ENCODE results near the gene TAX1BP3.

The TAX1BP3 gene

DNA sequence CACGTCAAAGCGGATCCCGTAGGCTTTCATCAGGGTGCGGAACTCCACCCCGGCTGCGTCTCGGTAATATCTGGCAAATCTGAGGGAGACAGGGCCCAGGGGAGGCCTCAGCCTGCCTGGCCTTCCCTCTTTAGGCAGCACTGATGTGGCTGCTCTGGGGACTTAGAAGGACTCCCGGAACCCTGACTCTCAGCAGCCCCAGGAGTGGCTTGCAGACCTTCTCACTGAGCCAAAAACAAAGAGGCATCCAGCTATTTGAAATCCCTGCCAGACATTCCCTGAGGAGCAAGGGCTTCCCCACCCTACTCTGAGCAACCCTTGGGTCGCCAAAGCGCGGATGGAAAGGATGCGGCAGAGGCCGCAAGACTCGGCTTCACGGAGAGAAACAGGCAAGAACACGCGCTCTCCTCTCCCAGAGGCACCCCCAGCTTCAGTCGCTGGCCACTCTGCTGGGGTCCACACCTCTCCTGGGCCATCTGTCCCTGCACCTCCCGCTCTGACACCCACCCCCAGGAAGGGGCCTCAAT lies 19.7 kb upstream of the TAX1BP3 start:
- no peak for DNase-seq

- no peak for DNase-seq
These were observed 16.8 kb upstream of the TAX1BP3 start for GRCh38 chr17:3685174-3685573.

GRCh38 chr17:3683054-3683511 lies 14.7 kb upstream of the TAX1BP3 start:
- DNase-seq, result peak; percentile 31

- DNase-seq, result no peak
These were observed 13.7 kb upstream of the TAX1BP3 start for GRCh38 chr17:3682033-3682432.

DNA sequence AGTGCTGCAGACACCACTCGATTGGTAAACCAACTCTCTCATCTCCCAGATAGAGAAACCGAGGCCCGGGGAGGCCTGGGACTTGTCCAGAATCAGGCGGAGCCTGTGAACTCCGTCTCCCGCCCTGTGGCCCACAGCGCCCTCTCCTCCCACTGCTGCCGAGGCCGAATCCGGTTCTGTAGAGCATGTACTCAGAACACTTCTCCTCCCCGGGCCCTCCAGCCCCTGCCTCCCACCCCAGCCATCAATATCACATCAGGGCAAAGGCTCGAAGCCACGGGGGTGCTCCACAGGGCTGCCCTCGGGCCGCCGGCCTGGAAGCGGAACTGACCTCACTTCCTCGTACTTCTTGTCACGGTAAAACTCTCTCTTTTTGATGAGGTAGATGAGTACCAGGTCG lies 13.2 kb upstream of the TAX1BP3 start:
- DNase-seq, result no peak

DNA sequence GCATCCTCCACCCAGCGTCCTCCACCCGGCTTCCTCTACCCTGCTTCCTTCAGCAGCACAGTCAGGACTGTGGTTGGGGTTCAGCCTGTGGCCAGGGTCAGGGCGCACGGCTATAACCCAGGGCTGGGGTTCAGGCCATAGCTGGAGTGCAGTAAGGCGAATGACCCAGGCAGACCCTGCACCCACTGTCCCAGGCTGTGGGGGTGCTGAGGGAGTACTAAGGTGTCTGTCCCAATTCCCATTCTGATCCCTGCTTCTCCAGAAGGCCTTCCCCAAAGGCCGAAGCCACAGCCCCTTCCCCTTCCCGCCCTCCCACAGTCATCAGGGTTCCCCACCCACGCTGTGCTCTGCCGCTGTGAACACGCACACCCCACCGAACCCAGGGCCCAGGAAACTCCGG lies 12.7 kb upstream of the TAX1BP3 start:
- DNase-seq, result no peak

- DNase-seq, result no peak
These were observed 11.3 kb upstream of the TAX1BP3 start for GRCh38 chr17:3679531-3680126.

DNA sequence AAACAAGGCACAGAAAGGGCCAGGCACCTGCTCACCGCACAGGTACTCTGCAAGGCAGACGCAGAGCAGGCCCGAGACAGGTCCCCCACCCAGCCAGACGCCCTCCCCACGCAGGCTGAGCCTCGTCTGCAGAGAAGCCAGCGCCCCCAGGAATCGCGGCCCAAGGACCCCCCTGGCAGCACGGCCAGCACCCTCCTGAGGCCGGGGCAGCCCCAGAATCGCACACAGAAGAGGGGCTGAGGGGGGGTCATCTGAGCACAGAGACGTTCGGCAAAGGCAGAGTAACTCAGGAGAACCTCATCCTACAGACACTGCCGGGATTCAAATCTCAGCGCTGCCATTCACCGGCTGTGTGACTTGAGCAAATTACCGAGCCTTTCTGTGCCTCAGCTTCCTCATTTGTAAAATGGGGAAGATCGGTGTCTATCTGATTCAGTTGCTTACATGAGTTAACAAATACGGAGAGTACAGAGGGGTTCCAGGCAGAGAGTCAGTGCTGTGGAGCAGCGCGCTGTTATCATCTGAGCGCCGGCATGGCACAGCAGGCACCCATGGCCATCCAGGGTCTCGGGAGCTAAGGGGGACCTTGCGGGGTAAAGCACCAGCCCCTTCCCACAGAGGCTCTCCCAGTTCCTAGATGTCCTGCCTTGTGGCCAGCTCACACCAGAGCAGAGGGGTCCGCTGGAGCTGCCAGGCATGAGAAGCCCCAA lies 10.6 kb upstream of the TAX1BP3 start:
- DNase-seq, result no peak

- DNase-seq, result no peak
These were observed 9.9 kb upstream of the TAX1BP3 start for GRCh38 chr17:3678095-3678820.

- no peak for DNase-seq
These were observed 7.5 kb upstream of the TAX1BP3 start for GRCh38 chr17:3675886-3676285.

GRCh38 chr17:3672571-3672970 lies 4.2 kb upstream of the TAX1BP3 start:
- no peak for DNase-seq

GRCh38 chr17:3669548-3669947 lies 1.2 kb upstream of the TAX1BP3 start:
- no peak for DNase-seq

- no peak for DNase-seq
These were observed 638 bp upstream of the TAX1BP3 start for GRCh38 chr17:3669085-3669347.

DNA sequence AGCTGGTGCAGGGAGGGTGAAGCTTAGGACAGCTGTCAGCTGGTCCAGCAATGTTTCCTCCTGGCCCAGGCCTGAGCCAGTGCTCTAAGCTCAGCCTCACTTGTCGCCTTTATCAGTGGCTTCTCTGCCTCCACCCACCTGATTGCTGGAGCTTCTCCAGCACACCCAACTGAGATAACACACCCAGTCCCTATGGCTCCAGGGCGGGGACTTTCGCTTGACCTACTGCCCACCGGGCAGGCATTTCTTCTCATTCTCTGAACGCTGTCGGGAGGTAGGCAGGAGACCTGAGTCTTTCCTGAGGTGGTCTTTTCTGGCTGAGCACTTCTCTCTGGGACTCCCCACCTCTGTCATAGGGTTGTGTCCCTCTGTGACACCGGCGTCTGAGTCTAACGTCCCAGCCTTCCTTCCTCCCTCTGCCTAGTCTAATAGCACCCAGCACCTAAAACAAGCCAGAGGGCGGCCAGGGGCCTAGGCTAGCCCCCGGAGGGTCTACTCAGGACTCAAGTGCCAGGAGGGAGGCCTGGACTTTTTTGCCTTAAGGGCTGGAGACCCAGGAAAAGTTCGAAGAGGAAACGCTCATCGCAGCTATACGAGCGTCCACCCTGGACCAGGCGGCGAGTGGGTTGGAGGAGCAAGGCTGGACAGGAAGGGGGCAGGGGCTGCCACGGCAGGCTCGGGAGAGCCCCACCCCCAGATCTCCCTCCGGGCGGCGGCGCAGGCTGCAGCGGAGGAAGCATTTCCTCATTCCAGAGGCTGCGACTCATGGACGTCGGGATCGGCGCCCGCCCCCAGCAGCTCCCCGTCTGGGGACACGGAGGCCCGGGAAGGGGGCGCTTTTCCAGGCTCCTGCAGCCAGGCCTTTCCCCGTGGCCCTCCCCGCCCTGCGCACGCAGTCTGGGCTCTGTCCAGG lies 756 bp downstream of the TAX1BP3 start:
- no peak for DNase-seq

GRCh38 chr17:3666516-3666915 lies 1.9 kb downstream of the TAX1BP3 start:
- no peak for DNase-seq

DNA sequence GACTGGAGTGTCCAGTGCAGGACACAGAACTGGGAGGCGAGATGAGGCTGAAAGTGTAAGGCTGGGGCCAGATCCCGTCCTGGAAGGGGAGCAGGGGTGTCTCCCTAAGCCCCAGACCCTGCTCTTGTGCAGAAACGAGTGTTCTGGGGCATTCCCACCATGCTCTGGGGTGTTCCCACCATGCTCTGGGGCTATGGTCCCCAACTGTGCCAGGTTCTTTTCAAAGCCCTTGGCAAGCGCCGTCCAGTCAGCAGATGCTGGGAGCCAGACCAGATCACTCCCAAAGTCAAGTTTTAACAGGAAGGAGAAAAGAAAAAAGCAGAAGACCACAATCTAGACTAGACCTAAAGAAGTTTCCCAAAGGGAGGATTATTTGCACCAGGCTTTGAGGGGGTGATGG lies 2.5 kb downstream of the TAX1BP3 start:
- no peak for DNase-seq

DNA sequence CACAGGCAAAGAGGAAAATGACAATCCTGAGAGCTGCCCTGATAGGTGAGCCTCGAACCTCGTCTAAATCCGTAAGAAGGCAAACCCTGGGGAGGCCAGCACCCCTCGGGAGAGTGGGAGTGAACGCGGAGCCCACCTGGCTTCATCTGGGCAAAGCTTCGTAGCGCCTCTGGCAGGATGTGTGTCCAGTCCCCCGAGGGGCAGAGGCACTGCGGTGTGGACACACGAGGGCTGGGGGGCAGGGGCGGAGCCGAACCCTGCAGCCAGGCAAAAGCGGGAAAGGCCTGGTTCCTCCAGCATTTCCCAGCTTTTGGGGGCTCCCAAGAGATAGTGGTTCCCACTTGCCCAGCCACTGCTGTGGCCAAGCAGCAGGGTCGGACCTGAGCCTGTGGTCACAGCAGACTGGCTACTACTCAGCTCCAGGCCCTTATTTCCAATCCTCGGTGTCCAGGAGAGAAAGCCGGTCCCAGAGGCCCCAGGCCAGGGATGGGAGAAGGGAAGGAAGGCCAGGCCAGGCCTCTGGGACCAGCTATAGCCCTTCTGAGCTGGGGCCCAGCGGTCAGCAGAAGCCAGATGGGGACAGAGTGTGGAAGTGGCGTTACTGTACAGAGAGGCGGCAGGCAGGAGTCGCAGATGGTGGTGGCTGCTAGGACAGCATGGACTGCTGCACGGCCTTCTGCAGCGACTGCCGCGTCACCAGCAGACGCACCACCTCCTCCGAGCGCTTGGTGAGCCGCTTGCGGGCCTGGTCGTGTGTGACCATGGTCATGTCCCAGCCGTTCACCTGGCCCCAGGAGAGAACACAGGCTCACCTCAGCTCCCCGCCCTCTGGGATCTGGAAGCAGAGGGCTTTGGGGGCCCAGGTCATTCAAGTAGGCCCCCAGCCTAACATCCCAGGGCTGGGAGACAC lies 5.0 kb downstream of the TAX1BP3 start:
- DNase-seq, result no peak

- DNase-seq, result no peak
These were observed 8.0 kb downstream of the TAX1BP3 start for GRCh38 chr17:3660311-3660891.

DNA sequence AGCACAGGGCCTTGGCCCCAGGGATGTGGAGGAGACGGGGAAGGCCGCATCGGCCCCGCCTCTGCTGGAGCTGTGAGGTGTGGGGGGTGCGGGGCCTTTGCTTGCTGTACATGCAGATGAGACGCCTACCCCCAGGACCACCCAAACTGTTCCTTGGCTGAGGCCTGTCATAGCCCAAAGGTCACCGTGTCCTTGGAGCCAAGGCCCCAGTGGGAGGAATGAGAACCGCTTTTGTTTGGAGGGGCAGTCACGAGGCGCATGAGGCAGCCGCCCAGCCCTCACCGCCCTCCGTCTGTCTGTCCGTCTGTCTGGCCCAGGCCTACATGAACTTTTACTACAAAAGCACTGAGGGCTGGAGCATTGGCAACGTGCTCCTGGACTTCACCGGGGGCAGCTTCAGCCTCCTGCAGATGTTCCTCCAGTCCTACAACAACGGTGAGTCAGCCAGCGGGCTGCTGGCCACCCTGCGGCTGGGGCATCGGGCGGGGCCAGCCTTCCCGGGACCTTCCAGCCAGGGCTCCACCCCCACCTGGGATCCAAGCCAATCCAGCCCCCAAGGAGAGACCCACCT lies 8.8 kb downstream of the TAX1BP3 start:
- no peak for DNase-seq

GRCh38 chr17:3658784-3659449 lies 9.5 kb downstream of the TAX1BP3 start:
- no peak for DNase-seq

Data from effector CD4-positive, alpha-beta T cell (primary cell).